Vagina (tissue), 2 donors: ENCODE measurements around the gene CAMSAP2.

ENCODE experiments used
- CTCF ChIP-seq, 3 experiments: fragments of 450-650 bp in 2 of 3; fragments of 200-600 bp in 1 of 3; sonication (generic) in 1 of 3; IDR thresholded peaks; one replicate each; pipeline ENCODE4 v1.5.1; 2017 to 2019; ENCODE audit warnings: antibody characterized with exemption in 3 of 3, mild to moderate bottlenecking in 2 of 3, moderate library complexity in 2 of 3
- POLR2AphosphoS5 ChIP-seq, 2 donors: sonication (generic); formaldehyde crosslinking; IDR thresholded peaks; one replicate each; pipeline ENCODE4 v1.9.0; 2017; ENCODE audit warnings: antibody characterized with exemption in 2 of 2, mild to moderate bottlenecking in 2 of 2, low read depth in 1 of 2; ENCODE audit not compliant: insufficient read depth in 1 of 2

GRCh38 chr1:200903793-200904192 lies 165.1 kb downstream of the CAMSAP2 start:
- TF ChIP-seq CTCF (IDR thresholded peaks at IDR 0.05) = no peak
- no peak for TF ChIP-seq POLR2AphosphoS5 (IDR thresholded peaks at IDR 0.05; ENCODE audit: insufficient read depth in 1 of 2, low read depth in 1 of 2)
